Stimulated activated CD8-positive, alpha-beta memory T cell treated with anti-CD3 and anti-CD28 coated beads, Interleukin-15, amount 100 ng/mL, for 1 hour (primary cell): ENCODE measurements around the gene TMEM184A.
"Not testable (repeated sequence)": the region's sequence is repeated elsewhere in the genome, so short reads cannot be mapped to it uniquely, and the experiment has no call there.

Experiments used
- DNase-seq: peaks from one replicate; pipeline ENCODE4 v3.0.0-alpha.2; 2020; ENCODE audit warnings: low read depth

The TMEM184A gene

GRCh38 chr7:1590476-1590875, 34.5 kb upstream of the TMEM184A start:
- no peak for DNase-seq

DNA sequence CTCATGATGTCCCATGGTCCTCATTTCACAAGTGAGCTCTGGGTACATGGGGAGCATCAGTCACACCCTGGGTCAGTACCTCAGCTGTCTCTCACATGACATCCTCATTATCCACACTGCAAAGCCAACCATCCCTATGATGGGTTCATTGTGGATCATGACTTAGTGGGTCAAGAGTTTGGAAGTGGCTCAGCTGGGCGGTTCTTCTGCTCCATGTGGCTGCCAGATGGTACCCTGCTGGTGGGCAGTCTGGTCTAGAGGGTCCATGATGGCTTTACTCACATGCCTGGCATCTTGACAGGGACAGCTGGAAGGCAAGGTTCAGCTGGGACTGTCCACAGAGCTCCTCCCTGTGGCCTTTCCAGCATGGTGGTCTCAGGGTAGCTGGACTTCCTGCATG, 33.0 kb upstream of the TMEM184A start:
- no peak for DNase-seq

- no peak for DNase-seq
Measured at GRCh38 chr7:1587738-1588137, 31.7 kb upstream of the TMEM184A start.

DNA sequence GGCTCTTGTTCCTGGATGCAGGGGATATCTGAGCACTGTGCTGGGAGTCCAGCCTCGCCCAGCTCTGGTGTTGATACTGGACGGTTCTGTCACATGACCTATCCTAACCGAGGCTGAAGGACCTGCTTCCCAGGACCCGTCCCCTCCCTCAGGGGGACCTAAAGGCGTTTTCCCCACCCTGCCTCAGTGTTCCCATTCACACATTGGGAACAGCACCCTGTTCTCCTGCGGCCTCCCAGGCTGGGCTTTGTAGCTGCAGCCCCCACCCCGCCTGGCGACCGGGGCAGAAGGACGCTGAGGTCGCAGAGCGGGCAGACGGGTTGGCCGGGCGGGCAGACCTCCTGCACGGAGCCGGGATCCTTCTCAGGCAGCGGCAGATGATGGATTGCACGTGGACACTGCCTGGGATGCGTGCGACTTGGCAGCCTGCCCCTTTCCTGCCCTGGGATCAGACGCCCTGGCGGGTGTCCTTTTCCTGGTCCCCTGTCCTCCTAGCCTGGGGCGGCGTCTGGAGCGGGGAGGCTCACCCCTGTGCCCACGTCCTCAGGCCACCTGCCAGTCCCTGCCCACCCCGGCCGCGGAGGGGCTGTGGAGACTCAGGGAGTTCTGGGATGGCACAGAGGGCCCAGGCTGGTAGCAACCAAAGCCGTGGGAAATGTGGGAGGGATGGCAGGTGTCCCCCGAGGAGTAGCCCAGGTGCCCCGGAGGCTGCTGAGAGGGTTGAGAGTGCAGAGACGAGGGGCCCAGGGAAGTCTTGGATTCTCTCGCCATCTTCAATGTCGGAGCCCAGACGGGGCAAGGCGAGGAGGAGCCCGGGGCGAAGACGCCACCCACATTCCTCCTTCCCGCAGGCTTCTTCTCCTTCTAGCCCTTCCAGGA, 31.1 kb upstream of the TMEM184A start:
- no peak for DNase-seq

GRCh38 chr7:1586126-1586826, 30.3 kb upstream of the TMEM184A start:
- no peak for DNase-seq

- no peak for DNase-seq
Measured at GRCh38 chr7:1585142-1585981, 29.4 kb upstream of the TMEM184A start.

GRCh38 chr7:1584700-1585099, 28.7 kb upstream of the TMEM184A start:
- no peak for DNase-seq

GRCh38 chr7:1583241-1583930, 27.4 kb upstream of the TMEM184A start:
- DNase-seq = not testable (repeated sequence)

DNA sequence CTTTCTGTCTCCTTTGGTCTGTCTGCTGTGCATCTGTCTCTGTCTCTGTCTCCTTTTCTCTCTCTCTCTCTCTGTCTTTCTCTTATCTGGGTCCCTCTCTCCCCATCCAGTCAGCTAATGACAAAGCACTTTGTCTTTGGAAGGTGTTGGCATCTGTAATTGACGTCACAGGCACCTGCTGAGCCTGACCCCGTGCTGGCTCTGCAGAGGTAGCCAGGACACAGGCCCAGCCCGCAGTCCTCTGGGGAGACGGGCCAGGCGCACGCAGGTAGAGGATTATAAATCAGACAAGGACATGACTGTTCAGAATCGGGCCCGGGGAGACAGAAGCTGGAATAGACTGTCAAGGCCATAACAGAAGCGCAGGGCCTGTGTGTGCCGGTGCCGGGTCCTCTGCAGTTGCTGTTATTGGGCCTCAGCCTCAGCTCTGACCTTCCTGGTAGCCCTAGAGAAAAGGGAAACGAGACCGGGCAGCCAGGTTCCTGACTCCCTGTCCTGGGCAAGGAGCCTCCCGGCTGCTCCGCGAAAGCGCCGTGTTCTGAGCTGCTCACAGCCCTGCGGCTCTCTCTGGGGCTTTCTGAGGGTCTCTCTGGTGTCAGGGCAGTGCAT, 24.5 kb upstream of the TMEM184A start:
- no peak for DNase-seq

GRCh38 chr7:1579481-1580421, 23.7 kb upstream of the TMEM184A start:
- DNase-seq = peak; percentile 35

GRCh38 chr7:1578513-1578912, 22.5 kb upstream of the TMEM184A start:
- DNase-seq = no peak

GRCh38 chr7:1576521-1577253, 20.7 kb upstream of the TMEM184A start:
- no peak for DNase-seq

GRCh38 chr7:1575809-1576208, 19.8 kb upstream of the TMEM184A start:
- DNase-seq = no peak

GRCh38 chr7:1572111-1572822, 16.3 kb upstream of the TMEM184A start:
- no peak for DNase-seq

DNA sequence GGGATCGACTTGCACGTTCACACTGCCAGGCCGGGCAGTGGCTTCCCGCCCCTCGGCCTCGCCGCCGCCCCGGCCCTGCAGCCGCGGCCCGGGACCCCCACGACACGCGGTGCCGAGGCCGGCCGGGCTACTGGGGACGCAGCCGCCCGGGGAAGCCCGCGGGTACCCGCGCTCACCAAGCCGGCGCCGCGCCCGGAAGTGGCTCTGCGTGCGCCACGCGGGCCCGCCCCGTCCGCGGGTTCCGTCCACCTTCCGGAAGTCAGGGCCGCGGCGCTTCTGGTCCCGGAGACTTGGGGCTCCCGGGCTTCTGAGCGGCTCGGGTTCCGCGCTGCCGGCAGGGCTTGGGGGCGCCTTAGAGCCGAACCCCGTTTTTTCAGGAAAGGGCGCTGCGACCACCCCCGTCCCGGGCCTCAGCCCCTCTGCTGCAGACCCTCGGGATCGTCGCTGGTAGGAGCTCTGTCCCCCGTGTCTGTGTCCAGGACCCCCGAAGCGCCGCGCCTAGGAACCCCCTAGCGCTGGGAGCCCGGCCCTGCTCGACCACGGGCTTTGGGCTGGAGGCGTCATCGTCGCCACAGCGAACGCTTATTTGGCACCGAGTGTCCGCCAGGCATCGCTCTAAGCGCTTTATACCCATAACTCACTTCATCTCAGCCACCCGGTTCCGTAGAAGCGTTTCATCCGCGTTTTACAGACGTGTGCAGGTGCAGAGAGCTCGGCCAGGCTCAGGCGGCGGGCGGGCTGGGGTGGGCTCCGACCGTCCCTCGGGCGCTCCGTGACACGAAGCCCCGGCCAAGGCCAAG, 14.0 kb upstream of the TMEM184A start, which contains the start of gene PSMG3:
Gene PSMG3 (minus strand): TSS at position 200 of the 800 bp plus-strand sequence. CDS start 693 bp downstream, outside the sequence.
- DNase-seq = peak; percentile 68

- no peak for DNase-seq
Measured at GRCh38 chr7:1569440-1569832, 13.4 kb upstream of the TMEM184A start.

DNA sequence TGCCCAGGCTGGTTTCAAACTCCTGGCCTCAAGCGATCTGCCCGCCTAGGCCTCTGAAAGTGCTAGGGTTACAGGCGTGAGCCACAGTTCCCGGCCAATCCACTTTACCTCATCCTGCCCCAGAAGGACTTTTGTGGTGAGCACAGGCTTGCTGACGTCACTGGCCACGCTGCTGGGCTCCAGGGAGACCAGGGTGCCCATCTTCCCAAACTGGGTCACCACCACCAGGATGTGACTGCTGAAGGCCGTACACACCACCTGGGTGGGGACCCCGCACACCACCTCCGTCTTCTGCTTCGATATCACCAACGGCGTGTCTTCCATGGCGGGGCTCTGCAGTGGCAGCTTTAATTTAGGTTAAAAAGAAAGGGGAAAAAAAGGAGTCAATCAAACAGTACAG, 13.0 kb upstream of the TMEM184A start:
- no peak for DNase-seq
